ENCODE results near the gene PTDSS2. TPM values are rescaled to one million over a fixed set of nuclear protein-coding genes. Genes with fewer than 3 reads are reported as not detected.

Gene PTDSS2
- total RNA-seq, 1 donor from 2014 or later = 47.3 TPM

- Histone ChIP-seq H3K9me3 (ENCODE audit: insufficient read depth, low read depth, low read length) (no peaks in the 10 kb centered on the region), H3K79me2 (ENCODE audit: insufficient read depth, low read length) (peaks cover 49% of the 10 kb centered on the region), H3K9ac (ENCODE audit: low read length) (no peak overlapping the region), H3K36me3 (ENCODE audit: insufficient read depth, low read length) (no peaks in the 10 kb centered on the region), H3K27me3 (ENCODE audit: insufficient read depth, low read length) (no peaks in the 10 kb centered on the region), H3K4me3 (ENCODE audit: insufficient read depth, low read depth, low read length) (no peak overlapping the region), H3K27ac (ENCODE audit: low read depth, low read length) (no peak overlapping the region), H2AFZ (ENCODE audit: low read depth, low read length) (no peak overlapping the region), H3K4me2 (ENCODE audit: low read length) (no peak overlapping the region), H4K20me1 (ENCODE audit: insufficient read depth, low read length) (peaks cover 24% of the 10 kb centered on the region), H3K4me1 (ENCODE audit: insufficient read depth, low read length) (no peaks in the 10 kb centered on the region)
- Mint-ChIP-seq H3K4me1 (ENCODE audit: low read depth, unreplicated experiment) (no peaks in the 10 kb centered on the region), H3K27ac (ENCODE audit: unreplicated experiment) (no peak overlapping the region), H3K4me3 (ENCODE audit: unreplicated experiment) (no peak overlapping the region), H3K27me3 (ENCODE audit: low read depth, unreplicated experiment) (no peaks in the 10 kb centered on the region), H3K36me3 (ENCODE audit: low read depth, unreplicated experiment) (peaks cover 7% of the 10 kb centered on the region), H3K9me3 (ENCODE audit: unreplicated experiment) (no peaks in the 10 kb centered on the region)
- FAIRE-seq (no peak), DNase-seq (ENCODE audit: low read depth) (no peak)
- TF ChIP-seq, protein P1, sequence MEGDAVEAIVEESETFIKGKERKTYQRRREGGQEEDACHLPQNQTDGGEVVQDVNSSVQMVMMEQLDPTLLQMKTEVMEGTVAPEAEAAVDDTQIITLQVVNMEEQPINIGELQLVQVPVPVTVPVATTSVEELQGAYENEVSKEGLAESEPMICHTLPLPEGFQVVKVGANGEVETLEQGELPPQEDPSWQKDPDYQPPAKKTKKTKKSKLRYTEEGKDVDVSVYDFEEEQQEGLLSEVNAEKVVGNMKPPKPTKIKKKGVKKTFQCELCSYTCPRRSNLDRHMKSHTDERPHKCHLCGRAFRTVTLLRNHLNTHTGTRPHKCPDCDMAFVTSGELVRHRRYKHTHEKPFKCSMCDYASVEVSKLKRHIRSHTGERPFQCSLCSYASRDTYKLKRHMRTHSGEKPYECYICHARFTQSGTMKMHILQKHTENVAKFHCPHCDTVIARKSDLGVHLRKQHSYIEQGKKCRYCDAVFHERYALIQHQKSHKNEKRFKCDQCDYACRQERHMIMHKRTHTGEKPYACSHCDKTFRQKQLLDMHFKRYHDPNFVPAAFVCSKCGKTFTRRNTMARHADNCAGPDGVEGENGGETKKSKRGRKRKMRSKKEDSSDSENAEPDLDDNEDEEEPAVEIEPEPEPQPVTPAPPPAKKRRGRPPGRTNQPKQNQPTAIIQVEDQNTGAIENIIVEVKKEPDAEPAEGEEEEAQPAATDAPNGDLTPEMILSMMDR (IDR thresholded peaks at IDR 0.05; ENCODE audit: insufficient read depth, low read depth, low read length) = no peak
- no peak for TF ChIP-seq EZH2 (IDR thresholded peaks at IDR 0.05; ENCODE audit: insufficient read depth, low read length)
Observed at GRCh38 chr11:476416-476815, 26.3 kb downstream of the PTDSS2 start.

- Histone ChIP-seq H3K9me3 (ENCODE audit: insufficient read depth, low read depth, low read length) (no peaks in the 10 kb centered on the region), H3K79me2 (ENCODE audit: insufficient read depth, low read length) (peaks cover 43% of the 10 kb centered on the region), H3K4me2 (ENCODE audit: low read length) (no peak overlapping the region), H2AFZ (ENCODE audit: low read depth, low read length) (no peak overlapping the region), H3K27me3 (ENCODE audit: insufficient read depth, low read length) (no peaks in the 10 kb centered on the region), H3K9ac (ENCODE audit: low read length) (no peak overlapping the region), H3K27ac (ENCODE audit: low read depth, low read length) (no peak overlapping the region), H4K20me1 (ENCODE audit: insufficient read depth, low read length) (peaks cover 22% of the 10 kb centered on the region), H3K36me3 (ENCODE audit: insufficient read depth, low read length) (no peaks in the 10 kb centered on the region), H3K4me1 (ENCODE audit: insufficient read depth, low read length) (no peaks in the 10 kb centered on the region), H3K4me3 (ENCODE audit: insufficient read depth, low read depth, low read length) (no peak overlapping the region)
- Mint-ChIP-seq H3K4me3 (ENCODE audit: unreplicated experiment) (no peak overlapping the region), H3K27me3 (ENCODE audit: low read depth, unreplicated experiment) (no peaks in the 10 kb centered on the region), H3K27ac (ENCODE audit: unreplicated experiment) (no peak overlapping the region), H3K4me1 (ENCODE audit: low read depth, unreplicated experiment) (no peaks in the 10 kb centered on the region), H3K9me3 (ENCODE audit: unreplicated experiment) (no peaks in the 10 kb centered on the region), H3K36me3 (ENCODE audit: low read depth, unreplicated experiment) (peaks cover 7% of the 10 kb centered on the region)
- no peak for TF ChIP-seq EZH2 (IDR thresholded peaks at IDR 0.05; ENCODE audit: insufficient read depth, low read length)
- TF ChIP-seq, protein P1 (IDR thresholded peaks at IDR 0.05; ENCODE audit: insufficient read depth, low read depth, low read length) = no peak
- FAIRE-seq (no peak), DNase-seq (ENCODE audit: low read depth) (no peak)
Observed at GRCh38 chr11:477052-477715, 27.1 kb downstream of the PTDSS2 start.

DNA sequence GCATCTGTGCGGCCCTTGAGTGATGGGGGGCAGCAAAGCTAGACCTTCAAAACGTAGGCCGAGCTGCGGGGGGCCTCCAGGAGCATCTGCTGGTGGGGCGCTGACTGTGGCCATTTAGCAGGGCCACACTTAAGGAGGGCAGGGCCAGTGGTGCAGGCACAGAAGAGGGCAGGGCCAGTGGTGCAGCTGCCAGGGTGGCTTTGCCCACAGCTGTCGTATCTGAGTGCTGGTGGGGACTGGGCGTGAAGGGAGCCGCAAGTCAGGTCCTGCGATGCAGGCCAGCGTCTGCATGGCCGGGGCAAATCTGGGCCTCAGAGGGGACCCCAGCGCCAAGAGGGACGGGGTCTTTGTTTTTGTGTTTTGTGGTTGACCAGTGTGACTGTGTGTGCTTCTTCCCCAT is 29.2 kb downstream of the PTDSS2 start:
- Histone ChIP-seq H3K4me2 (ENCODE audit: low read length) (no peak overlapping the region), H3K36me3 (ENCODE audit: insufficient read depth, low read length) (no peaks in the 10 kb centered on the region), H2AFZ (ENCODE audit: low read depth, low read length) (no peak overlapping the region), H4K20me1 (ENCODE audit: insufficient read depth, low read length) (peaks cover 25% of the 10 kb centered on the region), H3K27ac (ENCODE audit: low read depth, low read length) (no peak overlapping the region), H3K4me3 (ENCODE audit: insufficient read depth, low read depth, low read length) (no peak overlapping the region), H3K79me2 (ENCODE audit: insufficient read depth, low read length) (peaks cover 34% of the 10 kb centered on the region), H3K4me1 (ENCODE audit: insufficient read depth, low read length) (no peaks in the 10 kb centered on the region), H3K27me3 (ENCODE audit: insufficient read depth, low read length) (no peaks in the 10 kb centered on the region), H3K9me3 (ENCODE audit: insufficient read depth, low read depth, low read length) (no peaks in the 10 kb centered on the region), H3K9ac (ENCODE audit: low read length) (no peak overlapping the region)
- Mint-ChIP-seq H3K27me3 (ENCODE audit: low read depth, unreplicated experiment) (no peaks in the 10 kb centered on the region), H3K4me1 (ENCODE audit: low read depth, unreplicated experiment) (no peaks in the 10 kb centered on the region), H3K27ac (ENCODE audit: unreplicated experiment) (no peak overlapping the region), H3K36me3 (ENCODE audit: low read depth, unreplicated experiment) (peaks cover 15% of the 10 kb centered on the region), H3K9me3 (ENCODE audit: unreplicated experiment) (no peaks in the 10 kb centered on the region), H3K4me3 (ENCODE audit: unreplicated experiment) (no peak overlapping the region)
- TF ChIP-seq EZH2 (IDR thresholded peaks at IDR 0.05; ENCODE audit: insufficient read depth, low read length) = no peak
- TF ChIP-seq, protein P1 (IDR thresholded peaks at IDR 0.05; ENCODE audit: insufficient read depth, low read depth, low read length) = no peak
- no peak for DNase-seq (ENCODE audit: low read depth)
- no peak for FAIRE-seq

Measured in astrocyte (in vitro differentiated cells and primary cell).